GM23338 (cell line): ENCODE data around the gene PLA2G2A. TPM values are rescaled to one million over a fixed set of nuclear protein-coding genes. Genes with fewer than 3 reads are reported as not detected.

Experiments
- ATAC-seq: fragments of 200-7000 bp; cut with Tn5 transposase; 3 replicates; pipeline ENCODE4 v1.9.1; 2020
- DNase-seq: peaks from one replicate; pipeline ENCODE4 v3.0.0-alpha.2; 2015; ENCODE audit warnings: low spot score
- H2AFZ ChIP-seq: fragments of 200-600 bp; sonication (generic); 2 replicates; pipeline ENCODE4 v1.8.0; 2016; ENCODE audit warnings: antibody characterized with exemption, mild to moderate bottlenecking, moderate library complexity
- H3F3A ChIP-seq: fragments of 200-600 bp; sonication (generic); replicated peaks from 2 replicates; pipeline ENCODE4 v1.8.0; 2017; ENCODE audit warnings: antibody characterized with exemption, mixed run types, low read depth
- H3K27ac ChIP-seq: fragments of 200-600 bp; sonication (generic); 2 replicates; pipeline ENCODE4 v1.6.1; 2016; ENCODE audit warnings: low read depth
- H3K27me3 ChIP-seq: fragments of 200-600 bp; sonication (generic); 2 replicates; pipeline ENCODE4 v1.8.0; 2016; ENCODE audit warnings: mild to moderate bottlenecking, mixed run types, moderate library complexity; ENCODE audit not compliant: insufficient read depth
- H3K36me3 ChIP-seq: fragments of 200-600 bp; sonication (generic); 2 replicates; pipeline ENCODE4 v1.8.0; 2016; ENCODE audit warnings: mild to moderate bottlenecking; ENCODE audit not compliant: insufficient read depth
- H3K4me1 ChIP-seq: fragments of 200-600 bp; sonication (generic); 2 replicates; pipeline ENCODE4 v1.8.0; 2016; ENCODE audit warnings: mild to moderate bottlenecking, moderate library complexity; ENCODE audit not compliant: insufficient read depth
- H3K4me2 ChIP-seq: fragments of 200-600 bp; sonication (generic); 2 replicates; pipeline ENCODE4 v1.7.1; 2017; ENCODE audit warnings: mixed run types
- H3K4me3 ChIP-seq: fragments of 200-600 bp; sonication (generic); 2 replicates; pipeline ENCODE4 v1.6.1; 2016; ENCODE audit warnings: mixed run types
- H3K79me2 ChIP-seq: fragments of 200-600 bp; sonication (generic); replicated peaks from 2 replicates; pipeline ENCODE4 v1.8.0; 2017; ENCODE audit warnings: mild to moderate bottlenecking; ENCODE audit not compliant: insufficient read depth
- H3K9me2 ChIP-seq: fragments of 200-600 bp; sonication (generic); 2 replicates; pipeline ENCODE4 v1.8.0; 2017; ENCODE audit not compliant: insufficient read depth
- H4K20me1 ChIP-seq: fragments of 200-600 bp; sonication (generic); replicated peaks from 2 replicates; pipeline ENCODE4 v1.8.0; 2017; ENCODE audit warnings: mild to moderate bottlenecking; ENCODE audit not compliant: insufficient read depth
- H3K27ac Mint-ChIP-seq: 2 replicates; pipeline ENCODE4 v1.8.0; 2020; ENCODE audit warnings: inconsistent platforms, mild to moderate bottlenecking, moderate library complexity, mixed read lengths
- H3K27me3 Mint-ChIP-seq: 3 replicates; pipeline ENCODE4 v1.8.0; 2022; ENCODE audit warnings: low read depth, mild to moderate bottlenecking, moderate library complexity, mixed read lengths, inconsistent platforms; ENCODE audit not compliant: insufficient read depth, poor library complexity
- H3K36me3 Mint-ChIP-seq: 3 replicates; pipeline ENCODE4 v1.8.0; 2021; ENCODE audit warnings: low read depth, mild to moderate bottlenecking, inconsistent platforms, moderate library complexity, mixed read lengths
- H3K4me1 Mint-ChIP-seq: 3 replicates; pipeline ENCODE4 v1.8.0; 2020; ENCODE audit warnings: mild to moderate bottlenecking, inconsistent platforms, mixed read lengths
- H3K4me3 Mint-ChIP-seq: 3 replicates; pipeline ENCODE4 v1.8.0; 2021; ENCODE audit warnings: moderate library complexity, mild to moderate bottlenecking, inconsistent platforms, mixed read lengths
- H3K9me3 Mint-ChIP-seq: 3 replicates; pipeline ENCODE4 v1.8.0; 2020; ENCODE audit warnings: moderate library complexity, mild to moderate bottlenecking, inconsistent platforms, mixed read lengths
- CREB1 ChIP-seq: fragments of 250-450 bp; sonication (Bioruptor Pico); IDR thresholded peaks from 2 replicates; pipeline ENCODE4 v1.5.0; 2020; ENCODE audit warnings: low read depth, mild to moderate bottlenecking, moderate library complexity
- CTCF ChIP-seq, 2 experiments: fragments of 200-600 bp in 1 of 2; sonication (generic) in 1 of 2; conservative IDR thresholded peaks; 2 replicates each; pipeline versions ENCODE4 v1.5.1 to v1.6.1; 2016 to 2017; ENCODE audit warnings: antibody characterized with exemption in 2 of 2, low read depth in 2 of 2, mild to moderate bottlenecking in 2 of 2, moderate library complexity in 1 of 2
- ETS1 ChIP-seq: IDR thresholded peaks from 2 replicates; pipeline ENCODE4 v1.6.1; 2016; ENCODE audit warnings: antibody characterized with exemption
- EZH2 ChIP-seq: fragments of 200-600 bp; sonication (generic); IDR thresholded peaks from one replicate; pipeline ENCODE4 v1.8.0; 2017; ENCODE audit warnings: antibody characterized with exemption, mild to moderate bottlenecking, low read depth; ENCODE audit not compliant: unreplicated experiment
- EZH2phosphoT487 ChIP-seq: fragments of 200-600 bp; sonication (generic); IDR thresholded peaks from one replicate; pipeline ENCODE4 v1.8.1; 2018; ENCODE audit warnings: antibody characterized with exemption; ENCODE audit not compliant: unreplicated experiment
- JUNB ChIP-seq: IDR thresholded peaks from one replicate; pipeline ENCODE4 v1.6.1; 2016; ENCODE audit warnings: antibody characterized with exemption; ENCODE audit not compliant: unreplicated experiment
- NANOG ChIP-seq: IDR thresholded peaks from 2 replicates; pipeline ENCODE4 v1.6.1; 2016; ENCODE audit warnings: antibody characterized with exemption, borderline replicate concordance
- POLR2AphosphoS5 ChIP-seq: IDR thresholded peaks from 2 replicates; pipeline ENCODE4 v1.6.1; 2016; ENCODE audit warnings: antibody characterized with exemption, low read depth
- REST ChIP-seq: IDR thresholded peaks from one replicate; pipeline ENCODE4 v1.6.1; 2018; ENCODE audit warnings: antibody characterized with exemption; ENCODE audit not compliant: unreplicated experiment
- STAT1 ChIP-seq: IDR thresholded peaks from one replicate; pipeline ENCODE4 v1.6.1; 2016; ENCODE audit warnings: antibody characterized with exemption; ENCODE audit not compliant: unreplicated experiment
- ZNF114 ChIP-seq: fragments of 250-450 bp; sonication (Bioruptor Pico); IDR thresholded peaks from 2 replicates; pipeline ENCODE4 v1.5.0; 2020; ENCODE audit warnings: mild to moderate bottlenecking, moderate library complexity
- ZNF331 ChIP-seq: fragments of 250-450 bp; sonication (Bioruptor Pico); IDR thresholded peaks from 2 replicates; pipeline ENCODE4 v1.5.0; 2020; ENCODE audit warnings: low read depth, mild to moderate bottlenecking, moderate library complexity
- ZNF462 ChIP-seq: fragments of 250-450 bp; sonication (Bioruptor Pico); IDR thresholded peaks from 2 replicates; pipeline ENCODE4 v1.5.0; 2020; ENCODE audit warnings: mild to moderate bottlenecking, moderate library complexity
- polyA plus RNA-seq: library from polyadenylated mRNA; unstranded; fragments of >200 nt; fragmentation: Nextera tagmentation; extraction: Ambion mirVana; gene quantifications from 2 replicates; pipeline ENCODE4 v1.2.1, GENCODE V29; 2016
- total RNA-seq: library from RNA; depleted of rRNA; stranded (reverse); fragments of >200 nt; shearing (Covaris generic); gene quantifications from 2 replicates; pipeline ENCODE4 v1.2.3, GENCODE V29; 2014

Gene PLA2G2A
- total and polyA plus RNA-seq, 2 experiments from 2014 or later: 0.55 TPM; not detected in 1

DNA sequence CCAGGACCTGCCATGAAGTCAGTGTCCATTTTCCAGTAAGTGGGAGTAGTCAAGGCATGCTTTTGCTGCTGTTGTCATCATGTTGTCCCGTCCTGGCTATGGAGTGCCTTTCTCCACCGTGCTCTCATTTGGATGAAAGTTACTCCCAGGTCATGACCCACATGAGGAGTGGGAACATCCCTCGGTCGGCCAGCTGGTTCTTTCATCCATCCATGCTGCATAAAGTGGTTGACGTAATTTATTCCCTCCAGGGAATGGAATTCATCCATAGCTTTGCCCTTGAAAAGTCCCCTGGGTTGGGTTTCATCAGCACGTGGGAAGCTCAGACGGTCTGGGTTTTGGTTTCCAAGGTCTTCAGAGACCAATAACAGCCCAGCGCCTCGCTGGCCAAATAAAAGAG is 11.6 kb downstream of the PLA2G2A start (continued):
- TF ChIP-seq JUNB: no peak

- peaks cover 12% of the 10 kb centered on the region for H3K4me1 Mint-ChIP-seq
- Histone ChIP-seq H3K27ac (no peak overlapping the region), H4K20me1 (no peaks in the 10 kb centered on the region), H3K36me3 (no peaks in the 10 kb centered on the region), H3K4me2 (no peak overlapping the region), H3K27me3 (no peaks in the 10 kb centered on the region), H2AFZ (no peak overlapping the region), H3K9me2 (no peaks in the 10 kb centered on the region), H3K4me1 (peaks cover 4% of the 10 kb centered on the region; the same call in 1 of the 2 replicates), H3K79me2 (no peaks in the 10 kb centered on the region), H3F3A (no peaks in the 10 kb centered on the region), H3K4me3 (no peak overlapping the region)
- DNase-seq: no peak
- TF ChIP-seq CTCF (conservative IDR thresholded peaks at IDR 0.05; ENCODE audit: low read depth in 2 of 2) (no peak), REST (no peak), EZH2 (no peak), EZH2phosphoT487 (no peak), POLR2AphosphoS5 (no peak), ETS1 (no peak), NANOG (no peak), CREB1 (CRISPR knock-in tag) (no peak), ZNF462 (CRISPR knock-in tag) (no peak), ZNF331 (CRISPR knock-in tag) (no peak), JUNB (no peak), STAT1 (no peak), ZNF114 (CRISPR knock-in tag) (no peak)
- no peak overlapping the region for H3K4me3 Mint-ChIP-seq
- peaks cover 10% of the 10 kb centered on the region for H3K9me3 Mint-ChIP-seq
- no peak overlapping the region for H3K27ac Mint-ChIP-seq
- peaks cover 5% of the 10 kb centered on the region for H3K27me3 Mint-ChIP-seq
- peaks cover 4% of the 10 kb centered on the region; the same call in 1 of the 3 replicates for H3K36me3 Mint-ChIP-seq
- ATAC-seq: no peak
These were observed 14.9 kb downstream of the PLA2G2A start for GRCh38 chr1:19964542-19964941.
